GM12864 (cell line): Measurements from ENCODE around the gene MOB1A.

ENCODE experiments used
- DNase-seq: peaks from one replicate; pipeline ENCODE4 v3.0.0-alpha.2; 2011; ENCODE audit warnings: low read depth
- H3K4me3 ChIP-seq: 2 replicates; pipeline ENCODE4 v1.5.1; 2011; ENCODE audit warnings: mild to moderate bottlenecking, low read depth, low read length, control low read depth
- CTCF ChIP-seq: IDR thresholded peaks from 2 replicates; pipeline ENCODE4 v1.5.1; 2011; ENCODE audit warnings: low read depth, mild to moderate bottlenecking, moderate library complexity, low read length, control low read depth, inconsistent platforms; ENCODE audit errors: missing control alignments

MOB1A gene

GRCh38 chr2:74103763-74104162 lies 74.9 kb downstream of the MOB1A start:
- TF ChIP-seq CTCF = no peak
- no peak for DNase-seq
- no peak overlapping the region for H3K4me3 ChIP-seq
